GM19324 (cell line): ENCODE results near the gene NCAM1.

Source experiments
- ATAC-seq: cut with Tn5 transposase; IDR thresholded peaks from one replicate; pipeline ENCODE4 v1.9.1; 2021; ENCODE audit warnings: mild to moderate bottlenecking, moderate library complexity; ENCODE audit not compliant: unreplicated experiment, low FRiP score

The NCAM1 gene

GRCh38 chr11:113242767-113243397, 281.7 kb downstream of the NCAM1 start:
- ATAC-seq: no peak

- no peak for ATAC-seq
Measured at GRCh38 chr11:113243696-113244095, 282.5 kb downstream of the NCAM1 start.

DNA sequence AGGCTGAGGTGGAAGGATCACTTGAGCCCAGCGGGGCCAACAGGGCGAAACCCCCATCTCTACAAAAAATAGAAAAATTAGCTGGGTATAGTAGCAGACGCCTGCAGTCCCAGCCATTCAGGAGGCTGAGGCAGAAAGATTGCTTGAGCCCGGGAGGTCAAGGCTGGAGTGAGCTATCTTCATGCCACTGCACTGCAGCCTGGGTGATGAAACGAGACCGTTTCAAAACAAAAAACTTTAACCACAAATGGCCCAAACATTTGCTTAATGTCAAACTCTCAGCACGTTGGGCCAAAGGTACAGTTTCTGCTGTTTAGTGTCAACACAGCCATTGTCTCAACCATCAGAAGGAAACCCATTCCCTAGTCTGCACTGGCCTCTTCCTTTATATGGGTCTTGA, 284.0 kb downstream of the NCAM1 start:
- no peak for ATAC-seq

DNA sequence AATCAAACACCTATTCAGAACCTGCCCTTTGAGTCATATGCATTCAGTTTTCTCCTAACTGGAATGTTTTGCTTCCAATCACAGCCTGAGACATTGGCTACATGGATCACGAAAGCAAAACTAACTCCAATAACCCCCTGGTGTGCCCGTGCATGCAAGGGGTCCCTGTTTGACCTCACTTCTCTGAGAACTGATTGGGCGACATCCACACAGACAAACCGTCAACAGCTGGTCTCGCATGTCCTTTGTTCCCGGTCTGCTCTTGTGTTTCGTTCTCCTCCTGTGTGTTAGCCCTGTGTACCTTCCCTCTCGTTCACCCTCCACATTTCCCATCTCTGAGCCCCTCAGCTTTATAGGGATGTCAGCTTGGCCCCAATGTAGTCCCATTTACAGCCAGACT, 286.0 kb downstream of the NCAM1 start:
- ATAC-seq: no peak

DNA sequence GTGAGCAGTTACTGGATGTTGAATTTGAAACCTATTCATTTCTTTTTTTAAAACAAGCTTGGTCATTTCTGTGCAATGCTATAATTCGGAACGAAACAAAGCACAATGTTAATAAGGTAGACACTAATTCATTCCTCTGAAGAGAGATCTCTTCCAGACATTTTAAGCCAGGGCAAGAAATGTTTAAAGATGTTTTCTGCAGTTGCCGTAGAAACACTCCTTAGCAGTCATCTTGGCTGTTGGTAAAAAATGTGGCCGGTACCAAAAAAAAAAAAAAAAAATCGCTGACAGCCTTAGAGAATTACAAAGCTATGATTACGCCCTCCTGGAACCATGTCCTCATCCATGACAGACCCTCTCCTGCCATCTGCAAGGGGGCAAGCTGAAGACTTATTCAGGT, 286.7 kb downstream of the NCAM1 start:
- no peak for ATAC-seq

- no peak for ATAC-seq
Measured at GRCh38 chr11:113248702-113249490, 287.7 kb downstream of the NCAM1 start.

DNA sequence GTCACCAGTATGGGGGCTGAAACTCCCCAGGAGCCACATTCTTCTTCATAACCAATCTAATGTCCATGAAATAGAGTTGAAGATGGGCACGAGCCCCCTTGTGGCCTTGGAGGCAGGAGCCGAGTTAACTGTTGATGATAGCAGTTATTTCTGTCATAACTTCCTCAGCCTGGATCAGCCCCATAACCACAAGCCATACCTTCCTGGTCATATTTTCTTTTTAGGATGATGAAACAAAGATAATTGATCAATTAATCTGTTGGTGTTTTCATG, 288.2 kb downstream of the NCAM1 start:
- ATAC-seq: no peak

DNA sequence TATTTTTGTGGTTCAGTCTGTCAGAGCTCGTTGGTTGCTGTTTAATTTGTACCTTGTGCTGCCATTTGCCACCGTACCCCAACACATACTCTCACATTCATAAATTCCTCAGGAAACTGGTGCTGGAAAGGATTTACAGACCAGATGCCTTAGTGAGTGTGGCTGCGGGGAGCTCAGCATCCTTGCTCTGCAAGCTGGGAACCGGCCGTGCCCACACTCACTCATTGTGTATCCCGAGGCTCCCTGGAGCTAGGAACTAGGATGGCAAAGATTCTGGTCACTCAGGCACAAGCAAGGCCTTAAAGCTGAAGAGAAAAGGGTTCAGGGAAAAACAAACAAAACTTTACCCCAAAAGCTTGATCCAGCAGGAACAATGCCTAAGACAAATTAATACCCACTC, 288.6 kb downstream of the NCAM1 start:
- no peak for ATAC-seq

DNA sequence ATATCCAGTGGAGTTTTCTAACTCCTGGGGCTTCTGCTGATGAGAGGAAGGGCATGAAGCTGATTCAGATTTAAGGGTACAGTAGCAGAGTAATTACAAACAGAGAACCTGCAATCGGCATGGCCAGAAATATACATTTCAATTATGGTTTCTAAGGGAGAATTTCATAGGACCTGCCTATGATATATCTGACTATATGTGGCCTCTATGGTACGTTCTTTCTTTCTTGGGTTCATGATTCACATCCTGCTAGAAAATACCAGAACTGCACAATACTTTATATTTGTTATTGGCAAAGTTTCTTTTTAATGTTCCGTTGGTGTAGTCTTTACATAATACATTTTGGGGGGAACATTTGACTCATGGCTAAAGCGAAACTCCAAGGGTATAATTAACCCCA, 290.1 kb downstream of the NCAM1 start:
- ATAC-seq: no peak

GRCh38 chr11:113253406-113253805, 292.2 kb downstream of the NCAM1 start:
- no peak for ATAC-seq

DNA sequence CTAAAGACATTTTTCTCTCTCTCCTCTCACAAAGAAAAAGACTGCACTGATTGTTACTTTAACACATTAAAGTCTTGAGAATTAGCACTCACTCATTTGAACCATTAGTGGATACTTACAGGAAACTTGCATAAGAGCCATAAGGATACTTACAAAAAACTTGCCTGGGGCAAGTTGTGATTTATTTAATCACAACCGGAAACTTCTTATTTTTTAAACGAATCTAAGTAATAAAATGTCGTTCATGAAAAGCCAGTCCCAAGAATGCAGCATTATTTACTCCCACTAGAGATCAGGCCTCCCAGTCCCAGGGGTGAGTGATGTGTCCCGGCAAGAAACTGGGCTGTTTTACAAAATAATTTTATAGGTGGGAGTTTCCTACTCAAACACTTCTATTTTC, 293.9 kb downstream of the NCAM1 start:
- no peak for ATAC-seq

DNA sequence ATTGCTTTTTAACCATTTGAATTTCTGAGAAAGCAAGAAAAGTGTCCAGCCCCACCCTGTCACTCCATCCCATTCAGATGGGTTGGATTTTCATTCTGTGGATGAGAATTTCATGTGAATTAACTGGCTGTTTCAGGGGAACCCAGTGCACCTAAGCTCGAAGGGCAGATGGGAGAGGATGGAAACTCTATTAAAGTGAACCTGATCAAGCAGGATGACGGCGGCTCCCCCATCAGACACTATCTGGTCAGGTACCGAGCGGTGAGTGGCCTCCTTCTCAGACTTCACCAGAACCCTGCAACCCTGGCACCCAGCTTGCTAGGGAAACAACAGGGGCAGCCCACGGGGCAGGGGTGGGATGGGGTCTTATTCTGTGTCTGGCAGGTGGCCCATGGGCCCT, 294.5 kb downstream of the NCAM1 start:
- no peak for ATAC-seq

DNA sequence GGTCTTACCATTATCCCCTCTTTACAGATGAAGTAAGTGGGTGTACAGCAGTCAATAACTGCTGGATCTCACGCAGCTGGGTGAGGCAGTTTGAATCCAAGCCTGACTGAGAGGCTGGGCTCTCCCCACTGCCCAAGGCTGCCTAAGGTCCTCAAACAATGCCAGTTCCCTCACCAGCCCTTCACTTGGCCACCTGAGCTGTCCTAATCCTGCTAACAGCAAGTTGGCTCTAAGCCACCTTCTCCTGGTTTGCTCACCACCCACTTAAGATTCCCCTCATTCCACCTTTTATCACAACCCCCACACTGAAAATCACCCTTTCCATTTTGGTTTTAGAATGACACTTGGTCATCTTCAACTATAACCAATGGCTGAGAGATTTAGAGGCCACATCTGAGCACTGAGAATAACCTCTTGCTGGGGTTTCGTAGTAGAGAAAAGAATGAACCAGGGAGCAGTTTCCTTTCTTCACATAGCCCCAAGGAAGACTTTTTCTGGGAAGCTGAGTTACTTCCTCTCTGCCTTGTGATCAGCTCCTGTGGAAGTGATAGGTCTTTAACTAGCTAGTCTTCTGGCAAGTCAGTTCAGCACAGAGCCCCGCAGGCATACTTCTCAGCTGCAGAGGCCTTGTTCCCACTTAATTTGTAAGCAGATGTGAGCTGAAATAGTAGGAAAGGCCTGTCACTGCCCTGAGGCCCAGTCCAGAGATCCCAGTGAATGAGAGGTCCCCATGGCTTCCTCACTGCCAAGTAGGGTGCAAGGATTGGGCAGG, 295.4 kb downstream of the NCAM1 start:
- no peak for ATAC-seq

- ATAC-seq: no peak
Measured at GRCh38 chr11:113260096-113260425, 298.8 kb downstream of the NCAM1 start.

GRCh38 chr11:113260541-113260940, 299.3 kb downstream of the NCAM1 start:
- no peak for ATAC-seq

DNA sequence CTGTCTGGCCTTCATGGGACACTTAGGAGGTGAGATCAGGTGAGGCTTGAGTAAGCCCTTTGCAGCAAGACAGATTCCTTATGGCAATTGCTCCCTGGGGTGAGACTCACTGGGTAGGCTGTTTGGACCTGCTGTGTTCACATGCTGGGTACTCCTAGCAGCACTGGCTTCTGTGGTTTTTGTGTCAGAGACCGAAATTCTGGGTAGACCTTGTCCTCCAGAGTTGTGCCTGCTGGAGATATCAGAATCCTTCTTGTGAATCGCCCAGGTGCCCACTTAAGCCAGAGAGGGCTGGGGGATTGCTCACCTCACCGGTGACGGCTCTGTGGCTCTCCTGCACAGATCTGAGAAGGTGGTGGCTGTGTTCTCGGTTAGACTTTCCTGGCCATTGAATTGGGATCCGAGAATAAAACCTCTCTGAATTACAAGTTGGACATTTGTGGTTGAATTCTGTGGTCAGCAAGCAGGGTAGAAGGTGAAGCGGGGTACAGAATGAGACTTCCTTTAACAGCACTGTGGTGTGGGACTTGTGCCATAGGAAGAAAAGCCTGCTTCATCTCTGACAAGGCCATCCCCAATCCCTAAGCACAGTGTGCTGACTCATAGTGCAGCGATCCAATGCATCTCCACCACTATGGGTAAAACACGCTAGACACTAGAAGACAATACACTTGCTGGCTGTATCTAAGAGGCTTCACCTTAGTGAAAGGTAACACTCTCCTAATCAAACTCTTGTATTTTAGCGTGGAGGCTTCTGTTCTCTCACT, 300.7 kb downstream of the NCAM1 start:
- ATAC-seq: no peak

DNA sequence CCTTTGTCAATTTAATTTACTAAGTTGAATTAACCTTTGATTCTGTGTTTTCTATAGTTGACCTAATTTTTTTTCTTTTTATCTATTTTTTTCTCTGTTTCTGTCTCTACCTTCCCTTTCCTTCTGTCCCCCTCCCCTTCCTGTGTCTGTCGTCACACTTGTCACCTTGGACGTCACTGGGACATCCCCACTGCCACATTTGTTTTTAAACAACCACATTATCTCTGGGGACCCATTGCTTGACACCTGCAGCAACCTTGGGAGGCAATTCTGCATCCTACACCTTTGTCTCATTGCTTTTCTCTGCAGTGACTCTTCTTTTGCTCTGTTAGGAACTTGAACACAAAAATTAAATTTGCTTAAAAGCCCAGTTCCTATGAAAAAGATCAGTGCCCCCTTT, 301.4 kb downstream of the NCAM1 start:
- ATAC-seq: no peak

- no peak for ATAC-seq
Measured at GRCh38 chr11:113263458-113264259, 302.4 kb downstream of the NCAM1 start.

- no peak for ATAC-seq
Measured at GRCh38 chr11:113265362-113265761, 304.1 kb downstream of the NCAM1 start.

DNA sequence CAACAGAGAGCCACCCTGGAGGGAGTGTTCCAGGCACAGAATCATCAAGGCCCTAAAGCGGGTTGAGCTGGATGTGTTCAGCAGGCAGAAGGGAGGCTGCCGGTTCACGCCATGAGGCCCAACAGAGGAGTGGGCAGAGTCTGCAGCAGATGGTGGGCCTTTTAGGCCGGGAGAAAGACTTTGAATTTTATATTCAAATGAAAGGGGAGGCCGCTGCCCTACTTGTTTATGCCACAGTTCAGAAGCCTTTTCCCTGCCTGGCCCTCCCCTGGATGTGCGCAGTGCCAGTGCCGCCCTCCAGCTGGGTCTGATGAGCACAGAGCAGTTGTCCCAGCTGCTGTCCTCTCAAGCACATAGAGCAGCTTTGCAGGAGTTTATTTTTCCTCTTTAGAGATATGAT, 306.3 kb downstream of the NCAM1 start:
- no peak for ATAC-seq
